Activated CD4-positive, CD25-positive, alpha-beta regulatory T cell (primary cell): ENCODE data around the gene SMDT1.

Source experiments
- DNase-seq, 4 experiments: peaks; one replicate each; lab custom pipeline; 2025; lab: John Stamatoyannopoulos, UW

The SMDT1 gene, protein sequence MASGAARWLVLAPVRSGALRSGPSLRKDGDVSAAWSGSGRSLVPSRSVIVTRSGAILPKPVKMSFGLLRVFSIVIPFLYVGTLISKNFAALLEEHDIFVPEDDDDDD

DNA sequence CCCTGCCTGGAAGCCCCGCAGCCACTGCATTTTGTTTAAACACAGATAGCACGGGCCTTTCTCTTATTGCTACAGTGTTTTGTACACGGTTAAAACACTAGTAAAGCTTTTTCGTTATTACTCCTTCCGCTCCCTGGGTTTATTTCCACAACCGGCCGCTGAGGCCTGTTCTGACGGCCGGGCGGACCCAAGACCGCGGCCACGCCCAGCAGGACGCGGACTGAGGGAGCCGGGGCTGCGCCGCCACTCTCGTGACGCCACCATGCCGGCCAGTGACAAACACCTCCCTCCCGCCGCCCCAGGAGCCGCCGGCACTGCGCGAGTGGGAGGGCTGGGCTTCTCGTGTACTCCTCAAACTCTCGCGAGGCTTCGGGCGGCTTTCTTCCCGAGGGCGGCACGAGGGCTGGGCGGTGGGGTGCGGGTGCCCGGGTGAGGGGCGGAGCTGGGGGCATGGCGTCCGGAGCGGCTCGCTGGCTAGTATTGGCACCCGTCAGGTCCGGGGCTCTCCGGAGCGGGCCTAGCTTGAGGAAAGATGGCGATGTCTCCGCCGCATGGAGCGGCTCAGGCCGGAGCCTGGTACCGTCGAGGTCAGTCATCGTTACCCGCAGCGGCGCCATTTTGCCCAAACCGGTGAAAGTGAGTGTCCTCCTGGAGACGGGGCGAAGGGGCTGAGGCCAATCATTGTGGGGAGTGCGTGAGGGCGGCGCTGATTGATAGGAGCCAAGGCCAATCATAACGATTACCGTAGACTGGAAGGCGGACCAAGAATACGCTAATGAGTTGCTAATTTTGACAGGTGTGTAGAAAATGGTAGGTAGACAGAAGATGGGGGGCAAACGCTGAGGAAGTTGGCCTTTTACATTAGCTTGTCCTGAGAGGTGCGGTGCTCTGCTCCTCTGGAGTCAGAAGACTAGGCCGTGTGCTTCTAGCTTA, at the start of gene SMDT1:
SMDT1 (plus strand) TSS at position 382 of the 933 bp plus-strand sequence; CDS start at position 451, 69 bp downstream.
- peak; percentile 94 to 98 (median 96) for DNase-seq

DNA sequence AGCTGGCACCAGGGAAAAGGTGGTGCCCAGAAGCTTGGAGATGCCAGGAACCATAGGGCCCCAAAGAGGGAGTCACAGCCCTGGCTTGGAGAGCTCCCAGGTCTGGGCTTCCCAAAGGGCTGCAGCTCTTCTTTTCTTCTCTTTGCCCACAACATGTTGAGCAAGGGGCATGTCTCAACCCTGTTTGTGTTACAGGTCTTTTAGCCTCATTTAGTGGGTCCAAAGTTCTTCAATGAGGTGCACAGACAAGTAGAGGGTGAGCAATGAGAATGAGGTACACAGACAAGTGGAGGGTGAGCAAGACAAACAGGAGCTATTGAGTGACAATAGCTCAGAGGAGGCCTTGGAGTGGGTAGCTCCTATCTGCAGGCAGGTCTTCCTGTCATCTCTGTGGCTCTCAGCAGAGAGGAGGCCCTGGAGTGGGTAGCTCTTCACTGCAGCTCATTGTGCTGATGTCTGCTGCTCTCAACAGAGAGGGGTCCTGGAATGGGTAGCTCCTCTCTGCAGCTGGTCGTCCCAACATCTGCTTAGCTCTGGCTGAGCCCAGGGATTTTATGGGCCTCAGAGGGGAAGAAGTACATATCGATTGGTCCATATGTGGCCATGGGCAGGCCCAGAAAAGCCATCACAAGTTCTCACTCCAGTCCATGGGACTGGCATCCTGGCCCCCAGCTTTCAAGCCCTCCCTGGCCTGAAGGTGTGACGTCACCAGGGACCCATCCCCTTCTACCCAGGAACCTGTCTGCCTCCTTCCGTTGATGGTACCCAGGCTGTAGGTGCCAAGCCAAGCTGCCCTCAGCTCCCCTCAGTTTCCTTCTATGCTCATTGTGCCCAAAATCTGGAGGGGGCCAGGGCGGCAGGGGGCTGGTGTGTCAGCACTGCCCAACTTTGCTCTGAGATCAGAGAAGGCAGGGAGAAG, 46.0 kb upstream of the SMDT1 start:
- DNase-seq, result no peak

DNA sequence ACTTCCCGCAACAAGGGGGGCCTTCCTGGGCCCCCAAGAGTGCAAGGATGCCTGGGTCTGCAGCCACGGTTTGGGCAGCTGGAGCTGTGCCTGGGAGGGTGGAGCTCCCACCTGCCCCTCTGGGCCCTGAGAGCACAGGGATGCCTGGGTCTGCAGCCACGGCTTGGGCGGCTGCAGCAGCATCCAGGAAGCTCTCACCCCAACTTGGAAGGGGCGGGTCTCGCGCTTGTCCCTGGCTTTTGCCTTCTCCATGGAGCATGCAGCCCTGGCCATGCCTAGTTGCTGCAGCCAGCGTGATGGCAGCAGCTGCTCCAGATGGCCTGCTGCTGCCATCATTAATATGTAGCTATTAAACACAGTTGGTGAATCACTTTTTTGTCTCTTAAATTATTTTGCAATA, 44.2 kb upstream of the SMDT1 start:
- no peak for DNase-seq

DNA sequence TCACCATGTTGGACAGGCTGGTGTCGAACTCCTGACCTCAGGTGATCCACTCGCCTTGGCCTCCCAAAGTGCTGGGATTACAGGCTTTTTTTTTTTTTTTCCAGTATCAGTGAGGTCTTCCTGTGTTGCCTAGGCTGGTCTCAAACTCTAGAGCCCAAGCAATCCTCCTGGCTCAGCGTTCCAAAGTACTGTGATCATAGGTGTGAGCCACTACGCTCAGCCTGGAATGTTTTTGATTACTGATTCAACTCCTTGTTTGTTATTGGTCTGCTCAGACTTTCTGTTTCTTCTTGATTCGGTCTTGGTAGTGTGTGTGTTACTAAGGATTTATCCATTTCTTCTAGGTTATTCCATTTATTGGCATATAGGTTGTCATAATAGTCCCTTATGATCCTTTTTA, 40.2 kb upstream of the SMDT1 start:
- DNase-seq, result no peak

DNA sequence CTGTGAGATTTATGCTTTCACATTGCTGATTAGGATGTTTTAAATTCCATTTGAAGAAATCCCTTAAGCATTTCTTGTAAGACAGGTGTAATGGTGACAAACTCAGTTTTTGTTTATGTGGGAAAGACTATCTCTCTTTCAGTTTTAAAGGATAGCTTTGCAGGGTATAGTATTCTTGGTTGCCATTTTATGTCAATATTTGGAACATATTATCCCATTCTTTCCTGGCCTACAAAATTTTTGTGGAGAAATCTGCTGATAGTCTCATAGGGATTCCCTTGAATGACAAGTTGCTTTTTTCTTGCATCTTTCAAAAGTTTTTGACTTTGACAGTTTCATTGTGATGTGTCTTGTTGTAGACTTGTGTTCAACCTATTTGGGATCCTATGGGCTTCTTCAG, 37.7 kb upstream of the SMDT1 start:
- no peak for DNase-seq

DNA sequence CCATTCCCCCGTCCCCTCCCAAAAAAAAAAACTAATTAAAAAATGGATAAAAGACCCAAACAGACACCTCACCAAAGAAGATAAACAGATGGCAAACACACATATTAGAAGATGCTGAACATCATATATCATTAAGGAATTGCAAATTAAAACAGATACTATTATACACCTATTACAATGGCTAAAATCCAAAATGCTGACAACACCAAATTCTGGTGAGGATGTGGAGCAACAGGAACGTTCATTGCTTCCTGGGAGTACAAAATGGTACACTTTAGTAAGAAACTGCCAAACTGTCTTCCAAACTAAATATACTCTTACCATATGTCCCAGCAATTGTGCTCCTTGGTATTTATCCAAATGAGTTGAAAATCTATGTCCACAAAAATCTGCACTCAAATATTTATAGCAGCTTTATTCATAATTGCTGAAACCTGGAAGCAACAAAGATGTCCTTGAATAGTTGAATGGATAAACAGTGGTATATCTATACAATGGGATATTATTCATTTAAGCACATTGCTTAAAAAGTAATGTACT, 28.8 kb upstream of the SMDT1 start:
- no peak for DNase-seq

DNA sequence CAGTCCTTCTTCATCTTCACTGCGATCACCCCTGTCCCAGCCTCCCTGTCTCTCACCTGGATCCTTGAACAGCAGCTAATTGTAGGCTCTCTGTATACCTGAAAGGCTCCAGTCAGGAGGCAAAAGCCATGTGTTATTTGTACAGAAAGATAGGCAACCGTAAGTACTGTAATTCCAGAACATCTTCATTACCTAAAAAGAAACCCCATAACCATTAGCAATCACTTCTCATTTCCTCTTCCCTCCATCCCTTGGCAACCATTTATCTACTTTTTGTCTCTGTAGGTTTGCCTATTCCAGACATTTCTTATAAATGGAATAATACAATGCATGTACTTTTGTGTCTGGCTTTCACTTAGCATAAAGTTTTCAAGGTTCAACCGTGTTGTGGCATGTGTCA, 26.7 kb upstream of the SMDT1 start:
- DNase-seq, result no peak

DNA sequence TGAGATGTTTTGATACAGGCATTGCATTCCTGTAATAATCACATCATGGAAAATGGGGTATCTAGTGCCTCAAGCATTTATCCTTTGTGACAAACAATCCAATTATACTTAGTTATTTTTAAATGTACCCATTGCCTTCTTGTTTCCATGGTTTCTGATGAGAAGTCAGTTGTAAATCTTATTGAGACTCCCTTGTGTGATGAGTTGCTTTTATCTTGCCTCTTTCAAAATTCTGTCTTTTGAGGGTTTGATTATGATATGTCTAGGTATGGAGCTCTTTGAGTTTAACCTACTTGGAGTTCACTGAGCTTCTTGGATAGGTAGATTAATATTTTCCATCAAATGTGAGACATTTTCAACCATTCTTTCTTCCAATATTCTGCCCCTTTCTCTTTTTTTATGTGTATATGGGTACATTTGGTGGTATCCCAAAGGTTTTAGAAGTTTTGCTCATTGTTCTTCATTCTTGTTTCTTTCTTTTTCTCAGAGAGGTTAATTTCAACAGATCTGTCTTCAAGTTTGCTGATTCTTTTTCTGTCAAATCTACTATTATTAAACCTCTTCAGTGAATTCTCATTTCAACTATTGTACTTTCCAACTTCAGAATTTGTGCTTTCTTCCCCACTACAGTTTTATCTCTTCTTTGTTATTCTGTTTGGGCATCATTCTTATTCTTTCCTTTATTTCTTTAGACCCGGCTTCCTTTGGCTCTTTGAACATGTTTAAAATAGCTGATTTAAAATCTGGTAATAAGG, 22.6 kb upstream of the SMDT1 start:
- DNase-seq, result no peak

DNA sequence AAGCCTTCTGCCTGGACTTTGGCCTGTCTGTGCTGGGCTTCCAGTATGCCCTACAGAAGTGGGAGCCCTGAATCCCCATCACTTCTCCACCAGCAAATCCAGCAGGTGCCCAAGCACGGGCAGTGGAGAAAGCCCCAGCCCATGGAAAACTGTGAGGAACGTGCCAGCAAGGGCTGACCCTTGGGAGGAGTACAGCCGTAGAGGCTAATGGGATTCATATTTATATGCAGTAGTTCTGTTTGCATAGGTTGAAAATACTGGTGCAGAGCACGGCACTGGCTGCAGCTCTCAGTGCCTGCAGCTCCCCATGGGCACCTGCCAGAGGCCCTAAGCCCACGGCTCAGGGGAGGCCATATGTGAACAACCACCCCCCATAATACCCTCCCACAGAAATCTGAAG, 19.0 kb upstream of the SMDT1 start:
- DNase-seq, result no peak

DNA sequence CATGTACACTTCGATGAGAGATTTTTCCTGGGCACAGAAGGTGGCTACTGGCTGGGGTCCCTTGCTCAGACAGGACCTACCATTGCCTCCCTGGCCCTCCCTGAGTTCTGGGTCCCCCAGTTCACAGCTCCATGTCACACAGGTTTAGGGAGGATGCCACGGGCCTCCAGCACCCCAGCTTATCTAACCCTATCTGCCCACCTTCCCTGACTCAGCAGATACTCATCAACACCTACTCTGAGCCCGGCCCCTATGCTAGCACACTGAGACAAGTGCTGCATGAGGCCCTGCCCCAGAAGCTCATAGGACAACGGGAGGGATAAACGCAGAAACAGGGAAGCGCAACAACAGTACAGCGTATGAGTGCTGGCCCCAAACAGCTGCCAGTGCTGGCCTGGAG, 18.5 kb upstream of the SMDT1 start:
- DNase-seq, result no peak

DNA sequence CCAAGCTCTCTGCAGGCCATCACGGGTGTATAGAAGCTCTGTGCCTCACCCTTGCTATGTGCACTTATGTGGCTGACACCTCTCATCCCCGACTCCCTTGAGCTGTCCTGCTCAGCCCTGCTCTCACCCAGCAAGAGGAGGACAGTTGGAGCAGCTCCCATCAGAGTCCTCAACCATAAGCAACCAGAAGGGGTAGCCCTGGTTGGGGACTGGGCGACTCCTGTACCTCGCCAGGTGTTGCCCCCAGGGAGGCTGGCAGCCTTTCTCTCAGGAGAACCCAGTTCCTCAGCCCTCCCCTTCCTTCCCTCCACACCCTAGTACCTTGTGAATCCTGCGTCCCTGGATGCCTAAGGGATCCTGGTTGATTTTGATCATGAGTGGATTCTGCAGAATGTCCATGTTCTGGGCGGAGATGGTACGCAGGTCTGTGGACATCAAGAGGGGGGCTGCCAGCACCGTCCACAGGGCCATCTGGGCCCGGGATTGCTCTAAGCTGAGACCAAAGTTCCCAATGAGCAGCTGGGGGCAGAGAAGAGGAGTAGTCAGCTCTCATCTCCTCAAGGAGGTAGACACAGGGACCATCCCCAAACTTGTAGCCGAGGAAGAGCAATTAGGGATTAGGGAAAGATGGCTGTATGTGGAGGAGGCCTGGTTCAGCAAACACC, 16.9 kb upstream of the SMDT1 start:
- DNase-seq, result no peak

DNA sequence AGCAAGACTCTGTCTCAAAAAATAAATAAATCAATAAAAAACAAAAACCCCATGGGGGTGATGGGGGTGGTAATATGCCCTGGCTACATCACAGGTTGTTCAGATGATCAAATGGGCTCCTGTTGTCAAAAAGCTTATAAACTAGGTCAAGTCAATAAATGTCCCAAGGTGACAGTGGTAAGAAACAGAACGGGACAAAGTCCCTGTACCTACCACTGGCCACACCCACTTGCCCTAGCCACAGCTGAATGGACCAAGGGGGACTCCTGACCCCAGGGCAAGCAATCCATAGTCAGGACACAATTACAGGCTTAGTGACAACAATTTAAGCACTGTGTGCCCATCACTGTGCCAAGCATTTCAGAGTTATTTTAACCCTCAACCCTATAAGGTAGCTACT, 14.9 kb upstream of the SMDT1 start:
- no peak for DNase-seq

DNA sequence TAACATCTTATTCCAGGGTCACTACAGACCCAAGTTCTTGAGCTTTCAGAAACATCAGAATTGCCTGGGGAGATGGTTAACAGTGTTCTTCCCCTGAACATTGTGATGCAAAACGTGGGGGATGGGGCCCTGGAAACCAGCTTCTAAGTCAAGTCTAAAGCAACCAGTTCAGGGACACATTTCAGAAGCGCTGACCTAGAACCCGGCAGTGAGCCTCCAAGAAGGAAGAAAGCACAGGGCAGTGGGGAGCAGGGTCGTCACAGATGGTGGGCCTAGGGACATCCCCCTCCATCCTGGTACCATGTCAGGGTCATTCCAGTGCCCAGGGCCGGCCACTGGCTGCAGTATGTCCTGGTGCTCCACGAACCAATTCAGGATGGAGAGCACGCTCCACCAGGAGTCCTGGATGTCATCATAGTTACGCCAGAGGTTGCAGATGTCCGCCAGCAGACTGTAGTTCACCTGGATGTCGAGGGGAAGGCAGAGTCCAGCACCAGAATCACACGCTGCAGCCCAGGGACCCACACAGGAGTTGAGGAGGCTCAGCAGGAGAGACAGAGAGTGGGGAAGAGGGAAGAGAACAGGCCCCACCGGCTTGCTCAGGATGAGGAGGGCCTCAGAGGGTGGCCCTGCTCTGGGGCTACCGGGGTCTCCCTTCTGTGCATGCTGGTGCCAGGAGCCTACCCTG, 13.9 kb upstream of the SMDT1 start:
- no peak for DNase-seq

DNA sequence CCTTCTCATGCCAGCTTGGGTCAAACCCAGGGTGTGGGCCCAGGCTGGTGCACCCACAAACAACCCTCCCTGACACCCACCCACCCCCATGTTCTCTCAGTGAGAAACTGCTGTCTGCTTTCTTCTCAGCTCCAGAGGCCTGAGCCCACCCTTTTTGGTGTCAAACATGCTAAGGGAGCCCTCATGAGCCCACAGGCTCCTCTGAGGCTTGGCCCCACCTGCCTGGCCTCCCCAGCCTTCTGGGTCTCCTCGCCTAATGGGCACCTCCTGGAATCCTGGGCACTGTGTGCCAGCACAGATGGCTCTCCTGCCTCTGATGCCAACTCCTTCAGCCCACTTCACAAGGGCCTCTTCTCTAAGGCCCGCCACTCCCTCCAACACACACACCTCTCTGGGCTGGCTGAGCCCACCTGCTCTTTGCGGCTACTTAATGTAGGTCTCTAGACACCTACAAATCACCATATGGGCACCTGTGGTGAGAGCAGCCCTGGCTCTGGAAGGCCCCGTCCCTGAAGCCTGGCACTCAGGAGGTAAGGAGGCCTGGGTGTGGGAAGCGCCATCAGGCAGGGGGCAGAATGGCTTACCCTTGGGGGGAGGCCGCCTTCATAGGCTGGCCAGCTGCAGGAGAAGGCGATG, 13.3 kb upstream of the SMDT1 start:
- DNase-seq, result no peak

DNA sequence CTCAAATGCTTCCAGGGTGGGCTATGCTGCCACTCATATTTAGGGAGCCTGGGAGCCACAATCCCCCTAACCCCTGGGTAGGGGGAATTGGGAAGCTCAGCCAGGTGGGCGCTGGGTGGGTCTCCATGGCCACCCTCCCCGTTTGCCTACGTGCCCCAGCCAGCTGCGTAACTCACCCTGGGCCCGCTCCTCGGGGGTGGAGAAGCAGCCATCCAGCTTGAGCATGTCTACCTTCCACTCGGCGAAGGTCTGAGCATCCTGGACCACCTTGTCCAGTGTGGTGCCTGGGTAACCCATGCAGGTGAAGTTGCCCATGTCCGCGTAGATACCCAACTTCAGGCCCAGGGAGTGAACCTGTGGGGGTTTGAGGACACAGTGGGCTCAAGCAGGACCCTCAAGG, 12.6 kb upstream of the SMDT1 start:
- no peak for DNase-seq

DNA sequence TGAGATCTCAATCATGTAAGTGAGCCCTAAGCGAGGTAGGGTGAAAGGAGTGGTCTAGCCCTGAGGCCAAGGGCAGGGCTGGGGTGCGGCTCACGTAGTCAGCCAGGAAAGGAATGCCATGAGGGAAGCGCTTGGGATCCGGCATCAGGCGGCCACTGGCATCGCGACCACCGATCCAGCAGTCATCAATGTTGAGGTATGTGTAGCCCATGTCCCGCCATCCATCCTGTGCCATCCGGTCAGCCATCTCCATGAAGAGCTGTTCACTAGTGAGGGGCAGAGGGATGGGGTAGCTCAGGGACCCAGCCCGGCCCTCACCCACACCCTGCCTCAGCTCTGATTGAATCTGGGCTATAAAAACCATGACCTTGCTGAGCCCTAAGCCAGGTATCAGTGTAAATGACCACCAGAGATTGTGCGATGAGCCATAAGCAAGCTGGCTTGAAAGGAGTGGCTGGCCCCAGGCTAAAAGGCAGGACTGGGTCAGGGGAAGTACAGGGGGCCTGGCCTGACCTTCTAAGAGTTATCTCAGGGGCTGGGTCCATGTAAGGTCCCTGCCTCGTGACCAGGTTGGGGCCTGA, 11.7 kb upstream of the SMDT1 start:
- no peak for DNase-seq

DNA sequence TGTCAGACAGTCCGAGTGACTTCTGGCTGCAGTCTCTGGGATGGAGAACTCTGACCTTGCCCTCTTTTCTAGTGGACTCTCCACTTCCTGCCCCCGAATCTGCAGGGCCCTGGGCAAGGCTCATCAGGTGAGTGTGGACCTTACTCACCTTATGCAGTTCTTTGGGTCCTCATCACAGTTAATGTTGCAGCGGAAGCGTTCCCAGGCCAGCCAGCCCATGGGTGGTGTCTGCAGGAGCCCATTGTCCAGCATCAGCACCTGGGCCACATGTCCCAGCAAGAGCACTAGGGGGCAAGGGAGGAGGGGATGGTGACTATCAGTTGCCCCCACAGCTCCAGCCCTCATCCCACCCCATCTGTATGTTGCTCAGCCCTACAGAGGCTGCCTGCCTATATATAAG, 11.2 kb upstream of the SMDT1 start:
- no peak for DNase-seq

DNA sequence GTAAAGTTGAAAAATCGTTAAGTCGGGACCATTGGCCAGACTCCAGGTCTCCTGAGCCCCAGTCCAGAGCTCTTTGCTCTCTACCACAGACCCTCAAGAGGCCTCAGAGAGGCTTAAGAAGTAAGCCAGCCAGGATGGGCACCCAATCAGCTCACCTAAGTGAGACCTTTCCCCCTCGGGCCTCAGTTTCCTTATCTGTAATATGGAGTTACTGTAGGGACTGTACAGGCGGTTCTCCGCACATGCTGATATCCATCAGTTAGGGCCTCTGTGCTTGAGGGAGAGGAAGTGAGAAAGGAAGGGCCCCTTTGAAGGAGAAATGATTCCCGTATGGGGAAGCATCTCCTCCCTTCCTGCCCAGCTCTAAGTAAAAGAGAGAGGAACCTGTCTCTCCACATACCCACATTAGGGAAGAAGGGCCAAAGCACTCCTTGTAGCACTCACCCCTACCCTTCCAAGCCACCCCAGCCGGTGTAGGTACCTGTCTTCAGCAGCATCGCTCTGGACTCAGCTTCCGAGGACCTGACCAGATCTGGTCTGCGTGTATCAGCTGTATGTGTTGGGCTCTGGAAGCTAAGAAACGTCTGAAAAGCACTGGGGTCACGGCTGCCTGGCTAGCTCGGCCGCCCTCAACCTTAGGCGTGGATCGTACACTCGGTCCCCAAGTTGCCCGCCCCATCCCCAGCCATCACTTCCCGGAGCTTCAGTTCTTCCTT, 9.5 kb upstream of the SMDT1 start:
- no peak for DNase-seq
